ENCODE data around the gene OTUD1.

- TF ChIP-seq CTCF (IDR thresholded peaks at IDR 0.05) (no peak), POLR2AphosphoS5 (IDR thresholded peaks at IDR 0.05) (no peak)
These were observed 20.5 kb downstream of the OTUD1 start for GRCh38 chr10:23459308-23459939.
